HG03025 (cell line): ENCODE data around the gene COG5.
"Not testable (repeated sequence)": the region's sequence is repeated elsewhere in the genome, so short reads cannot be mapped to it uniquely, and the experiment has no call there.

Experiments
- ATAC-seq: cut with Tn5 transposase; IDR thresholded peaks from one replicate; pipeline ENCODE4 v1.9.1; 2021; ENCODE audit warnings: mild to moderate bottlenecking, moderate library complexity; ENCODE audit not compliant: unreplicated experiment, low FRiP score

Gene COG5

DNA sequence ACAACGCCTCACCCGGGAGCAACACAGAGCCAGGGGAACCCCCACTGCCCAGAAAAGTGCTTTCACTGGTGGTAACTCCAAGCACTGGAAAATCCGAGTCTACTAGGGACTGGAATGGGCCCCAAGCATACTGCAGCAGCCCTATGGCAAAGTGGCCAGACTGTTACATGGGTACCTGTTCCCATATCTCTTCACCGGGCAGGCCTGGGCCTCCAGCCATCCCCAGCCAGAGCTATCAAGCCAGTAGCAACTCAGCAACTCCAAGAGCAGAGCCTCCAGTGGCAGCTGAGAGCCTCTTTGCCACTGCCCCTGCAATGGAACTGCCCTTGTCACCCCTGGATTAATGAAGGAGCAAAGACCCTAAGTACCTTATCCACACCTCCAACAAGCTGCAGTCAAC, 321.5 kb downstream of the COG5 start:
- ATAC-seq, result no peak

- no peak for ATAC-seq
Measured at GRCh38 chr7:107237451-107237850, 326.3 kb downstream of the COG5 start.

- ATAC-seq, result no peak
Measured at GRCh38 chr7:107236862-107237261, 326.9 kb downstream of the COG5 start.

GRCh38 chr7:107234436-107234835, 329.3 kb downstream of the COG5 start:
- ATAC-seq, result no peak

DNA sequence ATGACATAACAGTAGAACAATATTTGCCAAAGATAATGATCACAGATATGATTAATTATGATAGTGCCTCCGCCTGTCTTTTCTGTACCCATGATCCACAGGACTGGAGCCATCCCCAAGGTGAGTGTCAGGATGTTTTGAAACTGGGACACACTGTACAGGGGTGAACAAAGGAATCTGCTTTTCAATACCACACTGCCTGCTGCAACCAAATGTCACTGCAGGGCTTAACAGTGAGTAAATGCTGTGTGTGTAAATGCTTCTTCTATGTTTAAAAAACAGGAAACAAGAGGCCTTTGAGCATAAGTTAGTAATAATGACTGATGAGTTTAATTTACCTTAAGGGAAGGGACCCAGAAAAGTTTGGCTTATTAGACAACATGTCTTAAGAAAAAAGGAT, 329.7 kb downstream of the COG5 start:
- ATAC-seq, result no peak

GRCh38 chr7:107233174-107233573, 330.5 kb downstream of the COG5 start:
- ATAC-seq, result no peak

GRCh38 chr7:107232568-107233090, 331.1 kb downstream of the COG5 start:
- no peak for ATAC-seq

GRCh38 chr7:107230334-107230733, 333.4 kb downstream of the COG5 start:
- no peak for ATAC-seq

DNA sequence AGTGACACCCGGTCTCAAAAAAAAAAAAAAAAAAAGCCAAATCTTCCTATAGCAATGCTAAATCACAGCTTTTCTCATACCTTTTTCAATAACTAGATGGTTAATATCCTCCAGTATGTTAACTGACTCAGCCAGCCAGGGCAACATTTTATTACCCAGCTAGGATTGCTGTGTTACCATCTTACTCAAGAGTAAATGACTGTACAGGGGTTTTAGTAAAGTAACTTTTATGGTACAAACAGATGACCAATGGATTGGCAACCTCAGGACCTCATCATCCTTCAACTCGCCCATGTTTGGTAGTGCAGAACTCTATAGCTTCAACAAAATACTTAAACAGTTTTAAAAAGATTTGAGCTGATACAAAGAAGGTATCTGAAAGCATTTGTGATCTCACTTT, 335.4 kb downstream of the COG5 start:
- ATAC-seq, result no peak

GRCh38 chr7:107224374-107225223, 339.1 kb downstream of the COG5 start:
- ATAC-seq, result no peak

GRCh38 chr7:107220806-107221205, 342.9 kb downstream of the COG5 start:
- not testable (repeated sequence) for ATAC-seq

DNA sequence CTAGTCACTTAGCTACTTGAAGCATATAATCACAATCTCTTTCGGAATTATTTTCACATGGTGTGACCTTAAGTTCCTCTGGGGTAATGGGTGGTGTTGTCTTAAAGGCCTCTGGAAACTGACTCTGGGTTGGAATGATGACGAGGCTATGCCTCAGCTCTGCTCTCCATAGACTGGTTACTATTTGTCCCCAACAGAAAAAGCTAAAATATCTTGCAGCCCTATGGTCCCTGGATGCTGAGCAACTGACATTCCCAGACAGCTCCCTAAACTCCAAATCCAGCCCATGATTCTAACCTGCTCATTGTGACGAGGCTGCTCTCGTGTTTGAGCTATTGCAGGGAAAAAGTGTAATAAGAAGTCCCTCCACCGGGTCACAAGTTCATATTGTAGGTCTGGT, 343.4 kb downstream of the COG5 start:
- no peak for ATAC-seq

DNA sequence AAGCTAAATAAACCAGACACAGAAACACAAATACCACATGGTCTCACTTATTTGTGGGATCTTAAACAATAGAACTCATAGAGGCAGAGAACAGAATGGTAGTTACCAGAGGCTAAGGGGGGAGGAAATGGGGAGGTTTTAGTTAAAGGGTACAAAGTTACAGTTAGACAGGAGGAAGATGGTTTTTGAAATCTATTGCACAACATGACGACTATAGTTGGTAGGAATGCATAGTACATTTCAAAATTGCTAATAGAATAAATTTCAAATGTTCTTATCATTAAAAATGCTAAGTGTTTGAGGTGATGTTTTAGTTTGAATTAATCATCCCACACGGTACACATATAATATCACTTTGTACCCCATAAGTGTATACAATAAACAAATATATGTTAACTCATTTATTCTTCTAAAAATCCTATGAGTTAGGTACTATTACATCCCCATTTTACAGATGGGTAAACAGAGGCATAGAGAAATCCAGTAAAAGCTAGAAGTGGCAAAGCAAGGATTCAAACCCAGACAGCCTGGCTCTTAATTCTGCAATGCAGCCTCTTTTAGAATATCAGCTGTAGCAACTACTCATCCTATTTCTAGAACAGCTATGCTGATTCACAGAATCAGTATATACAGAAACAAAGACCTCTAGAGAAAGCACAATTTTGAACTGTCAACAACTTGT, 344.0 kb downstream of the COG5 start:
- ATAC-seq, result no peak

- no peak for ATAC-seq
Measured at GRCh38 chr7:107213945-107214344, 349.8 kb downstream of the COG5 start.

GRCh38 chr7:107213193-107213788, 350.4 kb downstream of the COG5 start:
- ATAC-seq, result no peak

DNA sequence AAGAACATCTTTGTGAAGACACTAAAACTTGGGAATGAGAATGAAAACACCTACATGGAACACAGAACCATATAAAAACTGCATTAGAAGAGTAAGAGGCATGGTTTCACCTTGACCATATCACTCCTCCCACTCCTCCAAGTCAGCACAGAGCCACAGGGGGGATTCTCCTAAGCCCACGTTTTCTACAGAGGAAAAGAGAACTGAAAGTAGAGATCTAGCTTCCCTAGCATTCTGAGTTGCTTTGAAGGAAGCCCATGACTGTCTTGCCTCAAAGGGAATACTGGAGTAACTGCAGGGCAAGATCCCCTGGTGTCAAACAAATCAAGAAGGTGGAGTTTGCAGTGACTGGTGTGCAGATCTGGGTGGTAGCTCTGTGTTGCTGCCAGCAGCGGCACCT, 351.0 kb downstream of the COG5 start:
- no peak for ATAC-seq

DNA sequence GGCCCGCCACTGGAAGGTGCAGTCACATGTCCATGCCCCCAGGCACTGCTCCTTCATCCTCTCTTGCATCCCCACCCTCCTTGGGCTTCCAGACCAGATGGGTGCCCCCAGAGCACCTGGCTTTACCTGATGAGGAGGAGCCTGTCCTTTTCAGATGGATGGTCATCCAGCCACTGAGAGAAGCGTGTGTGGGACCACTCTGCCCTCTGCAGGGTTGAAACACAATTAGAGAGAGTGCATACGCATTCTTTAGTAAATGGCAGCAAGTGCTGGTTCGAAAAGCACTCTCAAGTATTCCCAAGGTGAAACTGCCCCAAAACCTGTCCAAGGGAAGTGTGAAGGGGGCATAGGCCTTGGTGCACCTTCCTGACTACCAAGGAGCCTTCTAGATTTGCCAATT, 353.3 kb downstream of the COG5 start:
- ATAC-seq, result no peak

- ATAC-seq, result no peak
Measured at GRCh38 chr7:107209565-107209964, 354.2 kb downstream of the COG5 start.

- ATAC-seq, result no peak
Measured at GRCh38 chr7:107208563-107208962, 355.2 kb downstream of the COG5 start.

- no peak for ATAC-seq
Measured at GRCh38 chr7:107208024-107208521, 355.6 kb downstream of the COG5 start.

GRCh38 chr7:107207459-107207858, 356.3 kb downstream of the COG5 start:
- no peak for ATAC-seq
